Measurements from ENCODE around the gene ENTPD6.

GRCh38 chr20:25216199-25216945 is 20.9 kb downstream of the ENTPD6 start:
- TF ChIP-seq PATZ1 (CRISPR knock-in tag; IDR thresholded peaks at IDR 0.05; ENCODE audit: borderline replicate concordance) (no peak), CSDC2 (CRISPR knock-in tag; IDR thresholded peaks at IDR 0.05) (no peak), ZC3H10 (CRISPR knock-in tag; IDR thresholded peaks at IDR 0.05) (no peak), ZFP30 (CRISPR knock-in tag; IDR thresholded peaks at IDR 0.05) (no peak), GLIS3 (CRISPR knock-in tag; IDR thresholded peaks at IDR 0.05) (no peak), RARB (CRISPR knock-in tag; IDR thresholded peaks at IDR 0.05) (no peak)
- TF ChIP-seq, protein P1, sequence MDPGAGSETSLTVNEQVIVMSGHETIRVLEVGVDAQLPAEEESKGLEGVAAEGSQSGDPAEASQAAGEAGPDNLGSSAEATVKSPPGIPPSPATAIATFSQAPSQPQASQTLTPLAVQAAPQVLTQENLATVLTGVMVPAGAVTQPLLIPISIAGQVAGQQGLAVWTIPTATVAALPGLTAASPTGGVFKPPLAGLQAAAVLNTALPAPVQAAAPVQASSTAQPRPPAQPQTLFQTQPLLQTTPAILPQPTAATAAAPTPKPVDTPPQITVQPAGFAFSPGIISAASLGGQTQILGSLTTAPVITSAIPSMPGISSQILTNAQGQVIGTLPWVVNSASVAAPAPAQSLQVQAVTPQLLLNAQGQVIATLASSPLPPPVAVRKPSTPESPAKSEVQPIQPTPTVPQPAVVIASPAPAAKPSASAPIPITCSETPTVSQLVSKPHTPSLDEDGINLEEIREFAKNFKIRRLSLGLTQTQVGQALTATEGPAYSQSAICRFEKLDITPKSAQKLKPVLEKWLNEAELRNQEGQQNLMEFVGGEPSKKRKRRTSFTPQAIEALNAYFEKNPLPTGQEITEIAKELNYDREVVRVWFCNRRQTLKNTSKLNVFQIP (CRISPR knock-in tag; IDR thresholded peaks at IDR 0.05; ENCODE audit: borderline replicate concordance, low read depth) = no peak
